GM12873 (cell line): Measurements from ENCODE around the gene QSOX2.

ENCODE experiments used
- CTCF ChIP-seq: IDR thresholded peaks from 2 replicates; pipeline ENCODE4 v1.5.1; 2012; ENCODE audit warnings: low read depth, mild to moderate bottlenecking, moderate library complexity, low read length, control low read depth; ENCODE audit not compliant: insufficient read depth; ENCODE audit errors: missing control alignments

The QSOX2 gene

GRCh38 chr9:136267261-136268111, 21.9 kb upstream of the QSOX2 start:
- peak; percentile 36 for TF ChIP-seq CTCF

GRCh38 chr9:136265561-136266355, 20.1 kb upstream of the QSOX2 start:
- TF ChIP-seq CTCF: no peak

- no peak for TF ChIP-seq CTCF
These were observed 19.1 kb upstream of the QSOX2 start for GRCh38 chr9:136264441-136265405.

- TF ChIP-seq CTCF: no peak
These were observed 18.4 kb upstream of the QSOX2 start for GRCh38 chr9:136264031-136264430.

GRCh38 chr9:136262671-136263178, 17.1 kb upstream of the QSOX2 start:
- no peak for TF ChIP-seq CTCF

GRCh38 chr9:136261686-136262430, 16.2 kb upstream of the QSOX2 start:
- TF ChIP-seq CTCF: no peak
